TTC549 (cell line): ENCODE results near the gene COL13A1.

Source experiments
- FAIRE-seq: peaks from 2 replicates; lab custom pipeline; 2012; peaks lifted over from hg19 to GRCh38; lab: Jason Lieb, UNC

The COL13A1 gene

DNA sequence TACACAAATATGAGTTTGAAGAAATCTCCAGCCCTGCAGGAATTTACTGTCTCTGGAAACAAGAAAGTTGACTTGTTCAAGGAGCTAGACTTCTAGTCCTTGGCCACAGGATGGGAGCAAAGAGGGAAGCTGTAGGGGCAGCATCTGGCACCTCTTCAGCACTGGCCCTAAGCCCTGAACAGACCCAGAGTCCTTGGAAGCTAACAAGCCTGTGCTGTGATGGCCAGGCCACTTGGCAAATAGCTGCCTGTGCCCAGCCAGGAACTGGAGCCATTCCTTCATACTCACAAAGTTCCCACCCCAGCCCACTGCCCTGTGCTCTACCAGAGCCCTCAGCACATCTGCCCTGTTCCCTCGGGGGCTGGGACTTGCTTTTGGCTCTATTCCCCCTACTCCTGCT lies 9.4 kb upstream of the COL13A1 start:
- no peak for FAIRE-seq

DNA sequence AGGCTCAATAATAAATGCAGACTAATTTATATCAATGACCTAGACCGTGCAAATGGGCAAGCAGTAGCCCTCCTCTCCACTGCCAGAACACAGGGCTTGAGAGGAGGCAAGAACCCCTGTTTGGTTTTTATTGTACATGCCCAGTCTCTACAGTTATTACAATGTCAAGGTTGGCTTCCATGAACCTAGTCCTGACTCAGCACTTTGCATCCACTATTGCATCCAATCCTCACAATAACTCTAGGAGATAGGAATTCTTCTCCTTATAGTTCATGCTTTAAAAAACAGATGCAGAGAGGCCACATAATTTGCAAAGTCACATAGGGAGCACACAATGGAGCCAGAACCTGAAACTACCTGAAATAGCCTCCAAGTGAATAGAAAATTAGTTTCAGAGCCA lies 7.0 kb upstream of the COL13A1 start:
- FAIRE-seq = no peak

- no peak for FAIRE-seq
These were observed 6.3 kb upstream of the COL13A1 start for GRCh38 chr10:69795242-69795934.

DNA sequence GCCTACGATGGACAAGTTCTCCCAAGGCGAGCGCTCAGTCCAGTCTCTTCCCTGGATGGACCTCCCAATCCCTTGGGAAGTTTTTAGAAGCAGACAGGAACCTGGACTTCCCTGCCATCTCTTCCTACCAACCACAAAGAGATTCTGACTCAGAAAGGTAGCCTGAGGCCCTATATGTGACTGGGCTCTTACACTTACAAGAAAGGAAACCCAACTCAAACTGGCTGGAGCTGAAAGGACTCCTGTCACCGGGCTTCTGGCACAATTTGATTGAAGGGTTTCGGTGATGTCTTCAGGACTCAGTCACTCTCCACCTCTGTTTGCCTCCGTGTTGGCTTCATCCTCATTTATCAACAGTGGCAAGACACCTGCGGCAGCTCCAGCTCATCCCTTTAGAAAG lies 3.7 kb upstream of the COL13A1 start:
- FAIRE-seq = no peak

- FAIRE-seq = no peak
These were observed 1.6 kb upstream of the COL13A1 start for GRCh38 chr10:69800109-69800508.

DNA sequence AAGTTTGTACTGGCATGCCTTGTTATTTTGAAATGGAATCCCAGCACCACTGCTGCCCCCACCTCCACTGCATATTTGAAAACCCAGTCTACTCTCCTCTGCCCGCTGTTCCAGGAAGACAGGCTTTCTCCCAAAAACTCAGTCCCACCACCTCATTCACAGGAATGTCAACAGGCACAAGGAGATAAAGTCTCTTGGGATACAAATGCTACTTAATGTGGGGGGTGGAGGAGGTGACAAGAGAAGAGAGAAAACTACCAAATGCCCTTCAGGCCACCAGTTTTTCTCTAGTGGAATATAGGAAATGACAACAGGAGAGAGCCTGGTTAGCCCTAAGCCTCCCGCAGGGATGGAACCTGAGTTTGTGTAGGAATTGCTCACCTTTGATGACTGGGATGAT lies 1.0 kb upstream of the COL13A1 start:
- no peak for FAIRE-seq

DNA sequence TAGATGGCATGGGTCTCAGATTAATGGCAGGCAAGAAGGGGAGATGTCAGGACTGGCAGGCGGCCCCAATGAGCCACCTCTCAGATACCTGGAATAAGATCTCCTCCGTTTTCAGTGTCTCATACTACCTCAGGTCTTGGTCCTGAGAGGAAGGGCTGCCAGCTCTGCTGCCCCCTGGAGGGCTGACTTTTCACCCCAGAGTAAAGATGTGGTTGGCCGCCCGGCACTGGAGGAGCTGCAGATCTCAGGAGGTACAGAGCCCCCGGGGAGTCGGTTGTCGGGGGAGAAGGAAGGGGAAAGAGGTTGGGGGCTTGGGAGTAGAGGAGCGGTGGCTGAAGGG lies 642 bp upstream of the COL13A1 start:
- no peak for FAIRE-seq

- no peak for FAIRE-seq
These were observed 887 bp downstream of the COL13A1 start for GRCh38 chr10:69802424-69803161.

DNA sequence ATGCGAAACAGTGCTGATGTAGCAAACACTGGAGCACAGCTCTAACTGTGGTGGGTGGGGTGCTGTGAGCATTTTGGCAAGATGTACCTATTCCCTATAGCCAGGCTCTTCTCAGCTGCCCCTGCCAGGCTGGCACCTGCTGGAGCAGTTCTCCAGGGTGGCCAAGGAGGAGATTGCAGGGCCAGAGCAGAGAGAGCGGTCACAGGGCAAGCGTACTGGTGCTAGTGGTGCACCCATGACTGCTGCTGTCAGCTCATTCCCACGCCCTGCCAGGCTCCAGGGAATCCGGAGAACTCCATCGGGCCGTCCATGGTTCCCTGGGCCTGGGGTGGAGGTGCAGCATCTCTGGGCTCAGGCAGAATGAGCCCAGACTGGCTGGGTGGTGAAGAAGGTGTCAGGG lies 2.1 kb downstream of the COL13A1 start:
- no peak for FAIRE-seq

DNA sequence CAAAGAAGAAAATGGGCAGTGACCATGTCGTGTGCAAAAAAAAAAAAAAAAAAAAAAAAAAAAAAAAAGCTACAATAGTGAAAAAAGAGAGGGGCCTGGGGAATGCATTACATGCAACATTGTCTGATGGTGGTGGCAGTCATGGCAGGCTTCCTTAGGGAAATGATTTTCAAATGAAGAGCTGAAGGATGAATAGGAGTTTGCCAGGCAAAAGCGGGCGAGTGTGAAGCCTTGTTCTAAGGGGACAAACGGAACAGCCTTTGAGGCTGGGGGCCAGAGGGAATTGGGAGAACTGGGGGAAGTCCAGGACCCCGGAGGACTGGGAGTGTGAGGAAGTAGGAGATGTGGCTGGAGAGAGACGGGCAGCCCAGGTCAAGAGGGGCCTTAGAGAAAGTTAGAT lies 3.1 kb downstream of the COL13A1 start:
- no peak for FAIRE-seq

DNA sequence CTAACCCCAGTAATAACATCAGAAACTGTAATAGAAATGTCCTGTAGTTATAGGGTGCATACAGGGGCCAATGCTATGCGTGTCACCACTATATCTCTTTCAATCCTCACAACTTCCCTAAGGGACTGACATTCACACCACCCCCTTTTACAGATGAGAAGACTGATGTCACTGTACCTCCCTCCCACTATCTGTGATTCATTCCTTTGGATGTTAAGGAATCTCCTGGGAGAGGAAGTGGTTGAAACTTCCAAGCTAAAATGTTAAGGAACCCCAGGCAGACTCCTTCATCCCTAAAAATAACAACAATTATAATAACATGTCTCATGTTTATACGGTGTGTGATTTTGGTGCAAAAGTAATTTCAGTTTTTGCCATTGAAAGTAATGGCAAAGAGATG lies 5.4 kb downstream of the COL13A1 start:
- no peak for FAIRE-seq

- no peak for FAIRE-seq
These were observed 6.0 kb downstream of the COL13A1 start for GRCh38 chr10:69807696-69808095.

DNA sequence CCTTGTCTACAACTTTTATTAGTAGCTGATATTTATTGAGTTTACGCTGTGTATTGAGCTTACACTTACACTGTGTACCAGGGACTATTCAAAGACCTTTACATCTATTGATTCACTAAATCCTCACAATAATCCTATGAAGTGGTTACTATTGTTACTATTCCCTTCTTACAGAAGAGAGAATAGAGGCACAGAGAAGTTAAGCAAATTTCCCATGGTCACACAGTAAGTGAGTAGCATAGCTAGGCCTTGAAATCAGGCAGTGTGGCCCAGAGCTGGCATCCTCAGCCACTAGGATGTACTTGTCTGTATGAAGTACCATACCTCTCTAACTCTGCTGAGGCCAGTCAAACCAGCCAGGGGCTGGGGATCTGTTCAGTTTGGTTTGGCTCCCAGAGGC lies 7.6 kb downstream of the COL13A1 start:
- FAIRE-seq = no peak

GRCh38 chr10:69810097-69810496 lies 8.4 kb downstream of the COL13A1 start:
- FAIRE-seq = no peak

- no peak for FAIRE-seq
These were observed 9.1 kb downstream of the COL13A1 start for GRCh38 chr10:69810675-69811397.

- no peak for FAIRE-seq
These were observed 11.9 kb downstream of the COL13A1 start for GRCh38 chr10:69813632-69814031.

- FAIRE-seq = no peak
These were observed 12.5 kb downstream of the COL13A1 start for GRCh38 chr10:69814251-69814650.

DNA sequence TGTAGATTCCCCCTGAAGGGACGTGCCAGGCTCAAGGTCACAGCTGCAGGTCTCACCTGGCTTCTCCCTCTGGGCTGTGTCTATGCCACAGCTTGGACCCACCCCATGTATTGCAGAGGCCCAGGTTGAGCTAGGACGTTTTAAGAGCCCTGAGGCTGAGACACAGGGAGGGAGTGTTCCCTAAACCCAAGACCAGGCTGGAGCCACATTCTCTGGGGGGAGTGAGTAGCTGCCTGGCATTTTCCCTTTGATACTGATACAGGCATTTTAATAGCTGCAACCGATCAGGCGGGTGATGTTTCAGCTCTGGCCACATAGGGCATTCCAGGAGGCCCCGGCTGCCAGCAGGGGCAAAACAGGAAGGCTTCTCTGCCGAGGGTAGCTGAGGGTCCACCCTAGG lies 13.4 kb downstream of the COL13A1 start:
- no peak for FAIRE-seq

- FAIRE-seq = no peak
These were observed 14.8 kb downstream of the COL13A1 start for GRCh38 chr10:69816521-69816920.

GRCh38 chr10:69817078-69817581 lies 15.4 kb downstream of the COL13A1 start:
- no peak for FAIRE-seq

DNA sequence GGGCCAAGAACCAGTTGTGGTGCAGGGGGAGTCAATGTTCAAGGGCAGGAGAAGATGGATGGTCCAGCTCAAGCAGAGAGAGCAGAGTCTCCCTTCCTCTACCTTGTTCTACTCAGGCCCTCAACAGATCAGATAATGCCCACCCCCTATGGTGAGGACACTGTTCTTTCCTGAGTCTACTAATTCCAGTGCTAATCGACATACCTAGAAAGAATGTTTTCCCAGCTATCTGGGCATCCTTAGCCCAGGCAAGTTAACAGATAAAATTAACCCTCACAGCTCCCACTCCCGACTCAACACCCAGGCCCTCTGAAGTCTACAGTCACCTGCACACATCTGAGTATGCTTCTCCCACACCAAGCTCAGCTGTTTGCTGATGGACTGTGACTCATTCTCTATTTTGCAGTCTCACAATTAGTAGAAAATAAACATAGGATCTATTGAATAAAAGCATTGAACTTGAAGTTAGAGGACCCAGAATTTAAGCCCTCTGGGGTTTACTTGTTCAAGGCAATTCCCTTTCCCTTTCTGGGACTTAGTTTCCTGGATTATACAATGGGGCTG lies 17.1 kb downstream of the COL13A1 start:
- no peak for FAIRE-seq

- no peak for FAIRE-seq
These were observed 18.2 kb downstream of the COL13A1 start for GRCh38 chr10:69819716-69820506.
